ENCODE data around the gene ZNF697.

DNA sequence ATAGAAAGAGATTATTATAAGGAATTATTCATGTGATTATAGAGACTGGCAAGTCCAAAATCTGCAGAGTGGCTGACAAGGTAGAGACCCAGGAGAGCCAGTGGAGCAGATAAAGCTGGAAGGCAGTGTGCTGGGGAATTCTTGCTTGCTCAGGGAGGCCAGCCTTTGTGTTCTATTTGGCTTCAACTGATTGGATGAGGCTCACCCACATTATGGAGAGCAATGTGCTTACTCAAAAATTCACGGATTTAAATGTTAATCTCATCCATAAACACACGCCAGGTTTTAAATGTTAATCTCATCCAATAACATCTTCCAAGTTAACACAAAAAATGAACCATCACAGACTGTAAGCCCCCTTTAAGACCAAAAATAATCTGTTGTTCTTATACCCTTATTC lies 33.5 kb upstream of the ZNF697 start:
- TF ChIP-seq POLR2A (IDR thresholded peaks at IDR 0.05): no peak
- TF ChIP-seq, protein P1, sequence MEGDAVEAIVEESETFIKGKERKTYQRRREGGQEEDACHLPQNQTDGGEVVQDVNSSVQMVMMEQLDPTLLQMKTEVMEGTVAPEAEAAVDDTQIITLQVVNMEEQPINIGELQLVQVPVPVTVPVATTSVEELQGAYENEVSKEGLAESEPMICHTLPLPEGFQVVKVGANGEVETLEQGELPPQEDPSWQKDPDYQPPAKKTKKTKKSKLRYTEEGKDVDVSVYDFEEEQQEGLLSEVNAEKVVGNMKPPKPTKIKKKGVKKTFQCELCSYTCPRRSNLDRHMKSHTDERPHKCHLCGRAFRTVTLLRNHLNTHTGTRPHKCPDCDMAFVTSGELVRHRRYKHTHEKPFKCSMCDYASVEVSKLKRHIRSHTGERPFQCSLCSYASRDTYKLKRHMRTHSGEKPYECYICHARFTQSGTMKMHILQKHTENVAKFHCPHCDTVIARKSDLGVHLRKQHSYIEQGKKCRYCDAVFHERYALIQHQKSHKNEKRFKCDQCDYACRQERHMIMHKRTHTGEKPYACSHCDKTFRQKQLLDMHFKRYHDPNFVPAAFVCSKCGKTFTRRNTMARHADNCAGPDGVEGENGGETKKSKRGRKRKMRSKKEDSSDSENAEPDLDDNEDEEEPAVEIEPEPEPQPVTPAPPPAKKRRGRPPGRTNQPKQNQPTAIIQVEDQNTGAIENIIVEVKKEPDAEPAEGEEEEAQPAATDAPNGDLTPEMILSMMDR (IDR thresholded peaks at IDR 0.05): no peak

All from transverse colon (tissue), 3 donors.